HG02884 (cell line): Measurements from ENCODE around the gene CTIF.

Experiments
- ATAC-seq: cut with Tn5 transposase; IDR thresholded peaks from one replicate; pipeline ENCODE4 v1.9.1; 2021; ENCODE audit warnings: mild to moderate bottlenecking, moderate library complexity; ENCODE audit not compliant: unreplicated experiment

Gene CTIF

GRCh38 chr18:48872234-48873145 lies 333.7 kb downstream of the CTIF start:
- no peak for ATAC-seq

- ATAC-seq: no peak
Observed at GRCh38 chr18:48874233-48874632, 335.4 kb downstream of the CTIF start.

- no peak for ATAC-seq
Observed at GRCh38 chr18:48874701-48875162, 335.9 kb downstream of the CTIF start.

- no peak for ATAC-seq
Observed at GRCh38 chr18:48875314-48875941, 336.6 kb downstream of the CTIF start.

GRCh38 chr18:48875942-48876511 lies 337.2 kb downstream of the CTIF start:
- ATAC-seq: no peak

- no peak for ATAC-seq
Observed at GRCh38 chr18:48876590-48876989, 337.8 kb downstream of the CTIF start.

GRCh38 chr18:48877941-48878340 lies 339.1 kb downstream of the CTIF start:
- ATAC-seq: no peak

GRCh38 chr18:48878471-48878870 lies 339.6 kb downstream of the CTIF start:
- ATAC-seq: no peak

- no peak for ATAC-seq
Observed at GRCh38 chr18:48879008-48879431, 340.2 kb downstream of the CTIF start.

GRCh38 chr18:48880931-48881330 lies 342.1 kb downstream of the CTIF start:
- no peak for ATAC-seq

- ATAC-seq: no peak
Observed at GRCh38 chr18:48882379-48882778, 343.5 kb downstream of the CTIF start.

- ATAC-seq: no peak
Observed at GRCh38 chr18:48884306-48884705, 345.5 kb downstream of the CTIF start.

GRCh38 chr18:48884771-48885170 lies 345.9 kb downstream of the CTIF start:
- no peak for ATAC-seq

GRCh38 chr18:48885266-48885923 lies 346.6 kb downstream of the CTIF start:
- no peak for ATAC-seq

- no peak for ATAC-seq
Observed at GRCh38 chr18:48885924-48886400, 347.1 kb downstream of the CTIF start.

GRCh38 chr18:48886520-48887293 lies 347.9 kb downstream of the CTIF start:
- ATAC-seq: no peak

- no peak for ATAC-seq
Observed at GRCh38 chr18:48887294-48887904, 348.6 kb downstream of the CTIF start.

- ATAC-seq: no peak
Observed at GRCh38 chr18:48887905-48888772, 349.3 kb downstream of the CTIF start.

- no peak for ATAC-seq
Observed at GRCh38 chr18:48888773-48889080, 349.9 kb downstream of the CTIF start.
